GM12878 (cell line): ENCODE results near the gene ADCY5. TPM values are rescaled to one million over a fixed set of nuclear protein-coding genes. Genes with fewer than 3 reads are reported as not detected.

Experiments used
- ATAC-seq: fragments of 200-7000 bp; cut with Tn5 transposase; 3 replicates; pipeline ENCODE4 v1.9.1; 2020; ENCODE audit warnings: mild to moderate bottlenecking, moderate library complexity
- BruUV-seq: library from RNA; stranded (reverse); fragments of 400-500 nt; replicated peaks from 2 replicates; lab custom pipeline; 2021; lab: Mats Ljungman, UMichigan
- CTCF ChIA-PET: fragments of 300-600 bp; sonication (Branson Sonifier 250); formaldehyde crosslinking; extraction: SDS; loops from one replicate; lab custom pipeline; 2021; ENCODE audit warnings: inconsistent platforms; lab: Yijun Ruan, JAX
- POLR2A ChIA-PET: fragments of 350-600 bp; formaldehyde crosslinking; extraction: SDS; loops from one replicate; lab custom pipeline; 2021; ENCODE audit warnings: inconsistent platforms; lab: Charles Lee
- RAD21 ChIA-PET: fragments of 300-600 bp; sonication (Branson Sonifier 250); formaldehyde crosslinking; loops from one replicate; lab custom pipeline; 2023; ENCODE audit warnings: antibody characterized with exemption; ENCODE audit not compliant: unreplicated experiment; lab: Charles Lee
- SMC1A ChIA-PET: fragments of 300-600 bp; sonication (Branson Sonifier 250); formaldehyde crosslinking; loops from one replicate; lab custom pipeline; 2023; ENCODE audit not compliant: unreplicated experiment, uncharacterized antibody; lab: Charles Lee
- DNase-seq: peaks from one replicate; pipeline ENCODE4 v3.0.0-alpha.2; 2011; ENCODE audit warnings: low read depth, low spot score
- FAIRE-seq: peaks from 3 replicates; lab custom pipeline; 2011; peaks lifted over from hg19 to GRCh38; lab: Jason Lieb, UNC
- H2AFZ ChIP-seq: 2 replicates; pipeline ENCODE4 v1.6.0; 2011; ENCODE audit warnings: low read depth, low read length, control low read depth; ENCODE audit not compliant: control insufficient read depth
- H3K27ac ChIP-seq: 2 replicates; pipeline ENCODE4 v1.5.1; 2011; ENCODE audit warnings: control low read depth; ENCODE audit not compliant: control insufficient read depth, insufficient read depth
- H3K27me3 ChIP-seq, 2 experiments: replicated peaks in 1 of 2; 2 replicates each; pipeline versions ENCODE4 v1.6.0 to v1.6.1; 2011; ENCODE audit warnings: low read length in 1 of 2; ENCODE audit not compliant: control insufficient read depth in 2 of 2, insufficient read depth in 2 of 2
- H3K36me3 ChIP-seq, 2 experiments: 2 replicates each; pipeline ENCODE4 v1.5.1; 2011; ENCODE audit warnings: low read length in 1 of 2; ENCODE audit not compliant: control insufficient read depth in 2 of 2, insufficient read depth in 2 of 2
- H3K4me1 ChIP-seq: 2 replicates; pipeline ENCODE4 v1.6.1; 2011; ENCODE audit warnings: mild to moderate bottlenecking, low read length, moderate library complexity, mixed read lengths; ENCODE audit not compliant: control insufficient read depth, insufficient read depth
- H3K4me2 ChIP-seq: 2 replicates; pipeline ENCODE4 v1.6.0; 2011; ENCODE audit warnings: control low read depth; ENCODE audit not compliant: control insufficient read depth, insufficient read depth
- H3K4me3 ChIP-seq: fragments of 200-600 bp; sonication (generic); 2 replicates; pipeline ENCODE4 v1.5.1; 2016
- H3K79me2 ChIP-seq: 2 replicates; pipeline ENCODE4 v1.6.0; 2011; ENCODE audit warnings: low read length; ENCODE audit not compliant: control insufficient read depth, insufficient read depth
- H3K9ac ChIP-seq: 2 replicates; pipeline ENCODE4 v1.8.0; 2011; ENCODE audit warnings: low read length, control low read depth, mixed read lengths; ENCODE audit not compliant: control insufficient read depth, insufficient read depth
- H3K9me3 ChIP-seq: replicated peaks from 3 replicates; pipeline ENCODE4 v1.5.1; 2011; ENCODE audit warnings: mild to moderate bottlenecking, low read length; ENCODE audit not compliant: control insufficient read depth, insufficient read depth
- H4K20me1 ChIP-seq: 2 replicates; pipeline ENCODE4 v1.6.0; 2011; ENCODE audit not compliant: control insufficient read depth, insufficient read depth
- CEBPB ChIP-seq, 2 experiments: fragments of 150-350 bp in 1 of 2; IDR thresholded peaks; 2 replicates each; pipeline ENCODE4 v1.6.1; 2012 to 2014; ENCODE audit warnings: low read depth in 2 of 2, low read length in 2 of 2, borderline replicate concordance in 1 of 2, inconsistent platforms in 1 of 2
- CHD1 ChIP-seq: IDR thresholded peaks from 2 replicates; pipeline ENCODE4 v1.6.1; 2012; ENCODE audit warnings: low read depth, low read length, improper control_type of control experiment
- CHD2 ChIP-seq: IDR thresholded peaks from 2 replicates; pipeline ENCODE4 v1.6.1; 2011; ENCODE audit warnings: low read depth, low read length, improper control_type of control experiment, borderline replicate concordance
- CUX1 ChIP-seq: IDR thresholded peaks from 2 replicates; pipeline ENCODE4 v1.6.1; 2012; ENCODE audit warnings: improper control_type of control experiment, low read depth, low read length; ENCODE audit not compliant: insufficient replicate concordance
- EZH2 ChIP-seq: IDR thresholded peaks from 2 replicates; pipeline ENCODE4 v1.6.1; 2012; ENCODE audit warnings: low read depth, mild to moderate bottlenecking, control low read depth, inconsistent platforms, low read length, borderline replicate concordance; ENCODE audit not compliant: control insufficient read depth
- NR2C2 ChIP-seq: IDR thresholded peaks from 2 replicates; pipeline ENCODE4 v1.6.1; 2011; ENCODE audit warnings: borderline replicate concordance, low read depth; ENCODE audit not compliant: control insufficient read depth, insufficient read length
- RAD21 ChIP-seq: IDR thresholded peaks from 2 replicates; pipeline ENCODE4 v1.6.1; 2011; ENCODE audit warnings: mild to moderate bottlenecking, low read depth, low read length, moderate library complexity; ENCODE audit not compliant: insufficient read depth
- ZNF217 ChIP-seq: fragments of 450-650 bp; IDR thresholded peaks from 2 replicates; pipeline ENCODE4 v1.6.1; 2017; ENCODE audit warnings: antibody characterized with exemption, mild to moderate bottlenecking
- ZSCAN29 ChIP-seq: fragments of 450-650 bp; IDR thresholded peaks from 2 replicates; pipeline ENCODE4 v1.6.1; 2017; ENCODE audit warnings: mild to moderate bottlenecking, moderate library complexity
- WGBS: methylation state at CpG from one replicate; pipeline ENCODE4 v1.1.6; 2016; ENCODE audit warnings: low lambda C conversion rate; ENCODE audit not compliant: insufficient replicate concordance, insufficient coverage; ENCODE audit errors: missing lambda C conversion rate; 5-methylcytosine and 5-hydroxymethylcytosine counted together
- in situ Hi-C: fragments of 300-500 bp; cut with MboI; formaldehyde crosslinking; loops from 9 replicates; pipeline ENCODE4 v1.14.3; 2018; ENCODE audit warnings: mixed read lengths
- intact Hi-C: fragments of 100-400 bp; cut with micrococcal nuclease; formaldehyde crosslinking; loops from one replicate; pipeline ENCODE4 v1.14.2; 2022; ENCODE audit not compliant: unreplicated experiment
- polyA plus RNA-seq, 11 experiments: library from polyadenylated mRNA; depleted of rRNA in 4 of 11; unstranded in 6 of 11; stranded (reverse) in 5 of 11; fragments of >200 nt; fragmentation: Nextera tagmentation in 4 of 11; fragmentation: Illumina TruSeq in 1 of 11; extraction: Ambion mirVana in 4 of 11; extraction: Trizol in 1 of 11; gene quantifications; 1 replicate in 1 of 11; 2 replicates in 10 of 11; pipeline versions ENCODE4 v1.2.1 to v1.2.3, GENCODE V29; 2011 to 2016; ENCODE audit warnings: inconsistent platforms in 2 of 11, missing spikeins in 2 of 11, low read depth in 1 of 11
- total RNA-seq, 4 experiments: library from RNA; depleted of rRNA in 3 of 4; stranded (reverse); fragments of >200 nt in 3 of 4; fragmentation: Illumina TruSeq in 1 of 4; extraction: Trizol in 1 of 4; gene quantifications; 2 replicates each; pipeline versions ENCODE4 v1.2.1 to v1.2.3, GENCODE V29; 2013 to 2021
- TF ChIP-seq, protein P1 (sequence below), 3 experiments: IDR thresholded peaks in 2 of 3; conservative IDR thresholded peaks in 1 of 3; 2 replicates each; pipeline ENCODE4 v1.5.1; 2011; ENCODE audit warnings: low read depth in 3 of 3, low read length in 3 of 3, mild to moderate bottlenecking in 3 of 3, control low read depth in 2 of 3, moderate library complexity in 2 of 3, inconsistent platforms in 1 of 3, mixed read lengths in 1 of 3; ENCODE audit not compliant: control insufficient read depth in 2 of 3, insufficient read depth in 1 of 3; ENCODE audit errors: extremely low read depth in 1 of 3
- TF ChIP-seq, protein P2 (sequence below): fragments of 450-650 bp; IDR thresholded peaks from 2 replicates; pipeline ENCODE4 v1.6.1; 2017; ENCODE audit warnings: antibody characterized with exemption, mild to moderate bottlenecking, moderate library complexity

The ADCY5 gene
- total and polyA plus RNA-seq, 10 of the 15 experiments (the other 5 are each of a cell fraction or from before 2014, with no cell fraction given): under 0.01 to 0.24 (median 0.02) TPM; not detected in 4

DNA sequence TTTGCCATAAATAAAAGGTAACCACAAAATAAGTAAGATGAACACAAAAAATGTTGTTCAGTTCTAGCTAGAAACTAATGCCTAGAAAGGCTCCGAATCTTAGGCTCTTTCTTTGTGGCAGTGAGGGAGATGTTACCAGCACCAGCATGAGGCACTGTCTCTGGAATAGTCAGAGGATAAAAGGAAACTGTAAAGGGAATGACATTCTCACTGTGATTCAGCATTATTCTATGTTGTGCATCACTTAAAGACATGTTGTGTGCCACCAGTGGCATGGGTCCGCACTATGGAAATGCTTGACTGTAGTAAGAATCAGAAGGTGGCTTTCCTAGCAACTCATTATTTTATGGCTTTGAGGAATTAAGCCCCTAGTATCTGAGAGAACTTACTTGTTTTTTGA is 176.3 kb downstream of the ADCY5 start (continued):
- TF ChIP-seq, protein P1, sequence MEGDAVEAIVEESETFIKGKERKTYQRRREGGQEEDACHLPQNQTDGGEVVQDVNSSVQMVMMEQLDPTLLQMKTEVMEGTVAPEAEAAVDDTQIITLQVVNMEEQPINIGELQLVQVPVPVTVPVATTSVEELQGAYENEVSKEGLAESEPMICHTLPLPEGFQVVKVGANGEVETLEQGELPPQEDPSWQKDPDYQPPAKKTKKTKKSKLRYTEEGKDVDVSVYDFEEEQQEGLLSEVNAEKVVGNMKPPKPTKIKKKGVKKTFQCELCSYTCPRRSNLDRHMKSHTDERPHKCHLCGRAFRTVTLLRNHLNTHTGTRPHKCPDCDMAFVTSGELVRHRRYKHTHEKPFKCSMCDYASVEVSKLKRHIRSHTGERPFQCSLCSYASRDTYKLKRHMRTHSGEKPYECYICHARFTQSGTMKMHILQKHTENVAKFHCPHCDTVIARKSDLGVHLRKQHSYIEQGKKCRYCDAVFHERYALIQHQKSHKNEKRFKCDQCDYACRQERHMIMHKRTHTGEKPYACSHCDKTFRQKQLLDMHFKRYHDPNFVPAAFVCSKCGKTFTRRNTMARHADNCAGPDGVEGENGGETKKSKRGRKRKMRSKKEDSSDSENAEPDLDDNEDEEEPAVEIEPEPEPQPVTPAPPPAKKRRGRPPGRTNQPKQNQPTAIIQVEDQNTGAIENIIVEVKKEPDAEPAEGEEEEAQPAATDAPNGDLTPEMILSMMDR (IDR thresholded peaks at IDR 0.05 in 2 of 3, conservative IDR thresholded peaks at IDR 0.05 in 1 of 3; ENCODE audit: control insufficient read depth in 2 of 3, extremely low read depth in 1 of 3, insufficient read depth in 1 of 3, low read depth in 3 of 3, low read length in 3 of 3): no peak
- no peak for TF ChIP-seq CUX1

DNA sequence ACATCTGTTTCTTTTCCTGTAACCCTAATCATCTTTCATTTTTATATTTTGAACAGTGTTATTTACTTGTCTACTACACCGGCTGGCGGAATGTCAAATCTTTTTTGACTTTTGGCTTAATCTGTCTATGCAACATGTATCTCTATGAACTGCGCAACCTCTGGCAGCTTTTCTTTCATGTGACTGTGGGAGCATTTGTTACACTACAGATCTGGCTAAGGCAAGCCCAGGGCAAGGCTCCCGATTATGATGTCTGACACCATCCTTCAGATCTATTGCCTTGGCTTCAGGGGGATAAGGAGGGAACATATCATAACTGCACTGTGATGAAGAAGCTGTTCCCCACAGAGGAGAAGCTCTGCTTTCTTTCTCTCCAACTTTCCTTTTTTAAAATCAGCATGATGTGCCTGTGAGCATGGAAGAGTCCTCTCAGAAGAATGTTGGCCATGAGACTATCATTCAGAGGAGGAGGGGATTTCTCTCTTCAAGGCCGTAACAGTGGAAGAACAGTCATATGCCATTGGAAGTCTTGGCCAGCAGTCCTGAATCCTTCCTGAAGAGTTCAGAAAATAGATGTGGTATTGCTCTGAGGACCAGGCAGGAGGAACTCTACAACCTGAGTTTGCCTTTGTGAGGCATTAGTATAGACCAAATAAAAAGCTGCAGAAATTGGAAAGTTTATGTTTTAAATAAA is 177.3 kb downstream of the ADCY5 start:
- intact Hi-C loops: no loop called here
- Histone ChIP-seq H2AFZ (no peak overlapping the region), H3K79me2 (no peaks in the 10 kb centered on the region), H3K4me1 (no peaks in the 10 kb centered on the region), H3K9ac (no peak overlapping the region), H3K4me3 (no peak overlapping the region), H3K4me2 (no peak overlapping the region), H4K20me1 (no peaks in the 10 kb centered on the region), H3K9me3 (no peaks in the 10 kb centered on the region), H3K36me3 (no peaks in the 10 kb centered on the region), H3K27ac (no peak overlapping the region), H3K27me3 (no peaks in the 10 kb centered on the region)
- DNase-seq (no peak), FAIRE-seq (no peak), ATAC-seq (no peak)
- in situ Hi-C loops: no loop called here
- no TSS peak for BruUV-seq
- ChIA-PET POLR2A (interaction anchor here (1.0 kb wide), 1 partner anchor 15 kb away, joined by 7 read pairs; no protein-coding TSS in a partner anchor), CTCF (interaction anchor here (1.3 kb wide), 1 partner anchor 15 kb away, joined by 4 read pairs; no protein-coding TSS in a partner anchor), RAD21 (no interaction called here), SMC1A (no interaction called here)
- 78% methylated on average over 5 of the region's 5 CpGs for WGBS
- TF ChIP-seq ZSCAN29 (no peak), CHD1 (no peak), NR2C2 (no peak), ZNF217 (no peak), CHD2 (no peak), CEBPB (IDR thresholded peaks at IDR 0.05; ENCODE audit: borderline replicate concordance in 1 of 2, low read depth in 2 of 2, low read length in 2 of 2) (no peak), RAD21 (no peak), EZH2 (no peak)
- TF ChIP-seq, protein P2, sequence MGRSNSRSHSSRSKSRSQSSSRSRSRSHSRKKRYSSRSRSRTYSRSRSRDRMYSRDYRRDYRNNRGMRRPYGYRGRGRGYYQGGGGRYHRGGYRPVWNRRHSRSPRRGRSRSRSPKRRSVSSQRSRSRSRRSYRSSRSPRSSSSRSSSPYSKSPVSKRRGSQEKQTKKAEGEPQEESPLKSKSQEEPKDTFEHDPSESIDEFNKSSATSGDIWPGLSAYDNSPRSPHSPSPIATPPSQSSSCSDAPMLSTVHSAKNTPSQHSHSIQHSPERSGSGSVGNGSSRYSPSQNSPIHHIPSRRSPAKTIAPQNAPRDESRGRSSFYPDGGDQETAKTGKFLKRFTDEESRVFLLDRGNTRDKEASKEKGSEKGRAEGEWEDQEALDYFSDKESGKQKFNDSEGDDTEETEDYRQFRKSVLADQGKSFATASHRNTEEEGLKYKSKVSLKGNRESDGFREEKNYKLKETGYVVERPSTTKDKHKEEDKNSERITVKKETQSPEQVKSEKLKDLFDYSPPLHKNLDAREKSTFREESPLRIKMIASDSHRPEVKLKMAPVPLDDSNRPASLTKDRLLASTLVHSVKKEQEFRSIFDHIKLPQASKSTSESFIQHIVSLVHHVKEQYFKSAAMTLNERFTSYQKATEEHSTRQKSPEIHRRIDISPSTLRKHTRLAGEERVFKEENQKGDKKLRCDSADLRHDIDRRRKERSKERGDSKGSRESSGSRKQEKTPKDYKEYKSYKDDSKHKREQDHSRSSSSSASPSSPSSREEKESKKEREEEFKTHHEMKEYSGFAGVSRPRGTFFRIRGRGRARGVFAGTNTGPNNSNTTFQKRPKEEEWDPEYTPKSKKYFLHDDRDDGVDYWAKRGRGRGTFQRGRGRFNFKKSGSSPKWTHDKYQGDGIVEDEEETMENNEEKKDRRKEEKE: no peak
